ENCODE data around the gene FBN1.
A peak's percentile ranks its signal among the peaks of the same experiment; 100 is the strongest.

The FBN1 gene

GRCh38 chr15:48528921-48529320 lies 116.6 kb downstream of the FBN1 start:
- no peak overlapping the region for H2AFZ ChIP-seq (ENCODE audit: low read length)
- peaks cover 5% of the 10 kb centered on the region in 2 donors for H3K36me3 ChIP-seq (replicated peaks in 1 of 2; ENCODE audit: control insufficient read depth in 2 of 2, insufficient read depth in 2 of 2, low read length in 2 of 2)
- no peak overlapping the region for H3K9ac ChIP-seq (ENCODE audit: low read depth, low read length, poor library complexity)
- H3K27ac ChIP-seq (replicated peaks; ENCODE audit: low read length), result no peak overlapping the region
- H3K9me3 ChIP-seq (replicated peaks in 1 of 2; ENCODE audit: control insufficient read depth in 2 of 2, insufficient read depth in 1 of 2, low read depth in 1 of 2, low read length in 2 of 2), result no peaks in the 10 kb centered on the region
- H4K8ac ChIP-seq (ENCODE audit: low read depth, low read length), result no peak overlapping the region
- peaks cover 0 to 1% of the 10 kb centered on the region in 2 donors for H3K4me1 ChIP-seq (ENCODE audit: control insufficient read depth in 2 of 2, insufficient read depth in 1 of 2, low read depth in 1 of 2, low read length in 2 of 2)
- H2BK120ac ChIP-seq (ENCODE audit: low read depth, low read length), result no peak overlapping the region
- H3K79me1 ChIP-seq (ENCODE audit: low read depth, low read length), result no peaks in the 10 kb centered on the region
- no peak for DNase-seq (ENCODE audit: low spot score)
- no peak overlapping the region for H3K4ac ChIP-seq (ENCODE audit: low read length)
- no peak overlapping the region for H2AK5ac ChIP-seq (ENCODE audit: low read depth, low read length)
- H3K4me2 ChIP-seq (ENCODE audit: insufficient read depth, low read length, poor library complexity, severe bottlenecking), result no peak overlapping the region
- peak overlapping the region; percentile 78 for H2BK12ac ChIP-seq (ENCODE audit: low read length)
- H2BK15ac ChIP-seq (ENCODE audit: low read length), result no peak overlapping the region
- H3K18ac ChIP-seq (ENCODE audit: low read length), result no peak overlapping the region
- no peaks in the 10 kb centered on the region for H3K27me3 ChIP-seq (ENCODE audit: control insufficient read depth in 3 of 3, insufficient read depth in 3 of 3, low read depth in 1 of 3, low read length in 3 of 3)
- H3K4me3 ChIP-seq (ENCODE audit: low read length in 2 of 2), result no peak overlapping the region
- H3K14ac ChIP-seq (ENCODE audit: low read length), result peak overlapping the region; percentile 44
- H4K91ac ChIP-seq (ENCODE audit: low read depth, low read length, poor library complexity), result no peak overlapping the region
- WGBS, 2 donors (ENCODE audit: extremely low coverage in 2 of 2, insufficient read length in 2 of 2, insufficient replicate concordance in 1 of 2), result no CpG with 5 or more reads among the region's 4 CpGs
- H3K23ac ChIP-seq (ENCODE audit: low read depth, low read length, poor library complexity), result peak overlapping the region; percentile 53
- no peak overlapping the region for H2BK5ac ChIP-seq (ENCODE audit: low read length)

- Histone ChIP-seq H3K9me3 (replicated peaks in 1 of 2; ENCODE audit: control insufficient read depth in 2 of 2, insufficient read depth in 1 of 2, low read depth in 1 of 2, low read length in 2 of 2) (peaks cover 0 to 4% of the 10 kb centered on the region in 2 donors), H3K4me1 (ENCODE audit: control insufficient read depth in 2 of 2, insufficient read depth in 1 of 2, low read depth in 1 of 2, low read length in 2 of 2) (peaks cover 0 to 1% of the 10 kb centered on the region in 2 donors), H3K36me3 (replicated peaks in 1 of 2; ENCODE audit: control insufficient read depth in 2 of 2, insufficient read depth in 2 of 2, low read length in 2 of 2) (peaks cover 5% of the 10 kb centered on the region in 2 donors), H2BK15ac (ENCODE audit: low read length) (no peak overlapping the region), H4K91ac (ENCODE audit: low read depth, low read length, poor library complexity) (no peak overlapping the region), H3K9ac (ENCODE audit: low read depth, low read length, poor library complexity) (no peak overlapping the region), H3K27ac (replicated peaks; ENCODE audit: low read length) (no peak overlapping the region), H3K27me3 (ENCODE audit: control insufficient read depth in 3 of 3, insufficient read depth in 3 of 3, low read depth in 1 of 3, low read length in 3 of 3) (no peaks in the 10 kb centered on the region), H3K18ac (ENCODE audit: low read length) (no peak overlapping the region), H2BK120ac (ENCODE audit: low read depth, low read length) (no peak overlapping the region), H3K14ac (ENCODE audit: low read length) (no peak overlapping the region), H2AFZ (ENCODE audit: low read length) (no peak overlapping the region), H2BK5ac (ENCODE audit: low read length) (no peak overlapping the region), H3K4ac (ENCODE audit: low read length) (no peak overlapping the region), H2AK5ac (ENCODE audit: low read depth, low read length) (no peak overlapping the region), H3K4me2 (ENCODE audit: insufficient read depth, low read length, poor library complexity, severe bottlenecking) (no peak overlapping the region), H4K8ac (ENCODE audit: low read depth, low read length) (no peak overlapping the region), H3K23ac (ENCODE audit: low read depth, low read length, poor library complexity) (no peak overlapping the region), H3K4me3 (ENCODE audit: low read length in 2 of 2) (no peak overlapping the region), H3K79me1 (ENCODE audit: low read depth, low read length) (no peaks in the 10 kb centered on the region), H2BK12ac (ENCODE audit: low read length) (no peak overlapping the region)
- DNase-seq (ENCODE audit: low spot score), result no peak
- WGBS, 2 donors (ENCODE audit: extremely low coverage in 2 of 2, insufficient read length in 2 of 2, insufficient replicate concordance in 1 of 2), result no CpG with 5 or more reads among the region's 2 CpGs
These were observed 118.0 kb downstream of the FBN1 start for GRCh38 chr15:48527517-48527916.

GRCh38 chr15:48522911-48523310 lies 122.6 kb downstream of the FBN1 start:
- DNase-seq (ENCODE audit: low spot score), result no peak
- Histone ChIP-seq H3K4me2 (ENCODE audit: insufficient read depth, low read length, poor library complexity, severe bottlenecking) (no peak overlapping the region), H2AK5ac (ENCODE audit: low read depth, low read length) (no peak overlapping the region), H3K79me1 (ENCODE audit: low read depth, low read length) (no peaks in the 10 kb centered on the region), H2BK12ac (ENCODE audit: low read length) (no peak overlapping the region), H3K4me1 (ENCODE audit: control insufficient read depth in 2 of 2, insufficient read depth in 1 of 2, low read depth in 1 of 2, low read length in 2 of 2) (no peaks in the 10 kb centered on the region), H3K23ac (ENCODE audit: low read depth, low read length, poor library complexity) (no peak overlapping the region), H3K27ac (replicated peaks; ENCODE audit: low read length) (no peak overlapping the region), H3K14ac (ENCODE audit: low read length) (no peak overlapping the region), H2BK15ac (ENCODE audit: low read length) (no peak overlapping the region), H3K9ac (ENCODE audit: low read depth, low read length, poor library complexity) (no peak overlapping the region), H3K4me3 (ENCODE audit: low read length in 2 of 2) (no peak overlapping the region), H3K9me3 (replicated peaks in 1 of 2; ENCODE audit: control insufficient read depth in 2 of 2, insufficient read depth in 1 of 2, low read depth in 1 of 2, low read length in 2 of 2) (peaks cover 0 to 11% of the 10 kb centered on the region in 2 donors), H4K8ac (ENCODE audit: low read depth, low read length) (no peak overlapping the region), H3K4ac (ENCODE audit: low read length) (no peak overlapping the region), H3K36me3 (replicated peaks in 1 of 2; ENCODE audit: control insufficient read depth in 2 of 2, insufficient read depth in 2 of 2, low read length in 2 of 2) (peaks cover 5% of the 10 kb centered on the region in 2 donors), H2BK120ac (ENCODE audit: low read depth, low read length) (no peak overlapping the region), H3K27me3 (ENCODE audit: control insufficient read depth in 3 of 3, insufficient read depth in 3 of 3, low read depth in 1 of 3, low read length in 3 of 3) (no peaks in the 10 kb centered on the region), H3K18ac (ENCODE audit: low read length) (no peak overlapping the region), H4K91ac (ENCODE audit: low read depth, low read length, poor library complexity) (no peak overlapping the region), H2BK5ac (ENCODE audit: low read length) (no peak overlapping the region), H2AFZ (ENCODE audit: low read length) (no peak overlapping the region)
- no CpG with 5 or more reads among the region's 3 CpGs for WGBS, 2 donors (ENCODE audit: extremely low coverage in 2 of 2, insufficient read length in 2 of 2, insufficient replicate concordance in 1 of 2)

GRCh38 chr15:48522123-48522522 lies 123.4 kb downstream of the FBN1 start:
- no peak overlapping the region for H2BK120ac ChIP-seq (ENCODE audit: low read depth, low read length)
- peaks cover 0 to 11% of the 10 kb centered on the region in 2 donors for H3K9me3 ChIP-seq (replicated peaks in 1 of 2; ENCODE audit: control insufficient read depth in 2 of 2, insufficient read depth in 1 of 2, low read depth in 1 of 2, low read length in 2 of 2)
- no peak overlapping the region for H3K27ac ChIP-seq (replicated peaks; ENCODE audit: low read length)
- no peak overlapping the region for H2BK5ac ChIP-seq (ENCODE audit: low read length)
- H2AK5ac ChIP-seq (ENCODE audit: low read depth, low read length), result no peak overlapping the region
- H3K9ac ChIP-seq (ENCODE audit: low read depth, low read length, poor library complexity), result no peak overlapping the region
- H3K4me1 ChIP-seq (ENCODE audit: control insufficient read depth in 2 of 2, insufficient read depth in 1 of 2, low read depth in 1 of 2, low read length in 2 of 2), result no peaks in the 10 kb centered on the region
- H4K91ac ChIP-seq (ENCODE audit: low read depth, low read length, poor library complexity), result no peak overlapping the region
- DNase-seq (ENCODE audit: low spot score), result no peak
- no peak overlapping the region for H2BK12ac ChIP-seq (ENCODE audit: low read length)
- no peak overlapping the region for H3K4me3 ChIP-seq (ENCODE audit: low read length in 2 of 2)
- H3K27me3 ChIP-seq (ENCODE audit: control insufficient read depth in 3 of 3, insufficient read depth in 3 of 3, low read depth in 1 of 3, low read length in 3 of 3), result no peaks in the 10 kb centered on the region
- no peak overlapping the region for H3K14ac ChIP-seq (ENCODE audit: low read length)
- no peak overlapping the region for H3K4ac ChIP-seq (ENCODE audit: low read length)
- H3K18ac ChIP-seq (ENCODE audit: low read length), result no peak overlapping the region
- no peak overlapping the region for H2AFZ ChIP-seq (ENCODE audit: low read length)
- no peak overlapping the region for H3K23ac ChIP-seq (ENCODE audit: low read depth, low read length, poor library complexity)
- H3K36me3 ChIP-seq (replicated peaks in 1 of 2; ENCODE audit: control insufficient read depth in 2 of 2, insufficient read depth in 2 of 2, low read length in 2 of 2), result peaks cover 5% of the 10 kb centered on the region in 2 donors
- no peaks in the 10 kb centered on the region for H3K79me1 ChIP-seq (ENCODE audit: low read depth, low read length)
- no peak overlapping the region for H4K8ac ChIP-seq (ENCODE audit: low read depth, low read length)
- H3K4me2 ChIP-seq (ENCODE audit: insufficient read depth, low read length, poor library complexity, severe bottlenecking), result no peak overlapping the region
- no peak overlapping the region for H2BK15ac ChIP-seq (ENCODE audit: low read length)
